GM21528 (cell line): ENCODE measurements around the gene IDUA.

Experiments
- ATAC-seq: cut with Tn5 transposase; IDR thresholded peaks from one replicate; pipeline ENCODE4 v1.9.1; 2021; ENCODE audit warnings: mild to moderate bottlenecking, moderate library complexity; ENCODE audit not compliant: unreplicated experiment, low FRiP score

IDUA gene

GRCh38 chr4:1027915-1028238 lies 41.0 kb downstream of the IDUA start:
- ATAC-seq = no peak

GRCh38 chr4:1028574-1029220 lies 41.9 kb downstream of the IDUA start:
- no peak for ATAC-seq

- ATAC-seq = no peak
Observed at GRCh38 chr4:1029529-1029928, 42.7 kb downstream of the IDUA start.

- no peak for ATAC-seq
Observed at GRCh38 chr4:1030031-1030430, 43.2 kb downstream of the IDUA start.

GRCh38 chr4:1030559-1030958 lies 43.7 kb downstream of the IDUA start:
- no peak for ATAC-seq

GRCh38 chr4:1031346-1031745 lies 44.5 kb downstream of the IDUA start:
- ATAC-seq = no peak

GRCh38 chr4:1031956-1032795 lies 45.3 kb downstream of the IDUA start:
- no peak for ATAC-seq

GRCh38 chr4:1032861-1033260 lies 46.0 kb downstream of the IDUA start:
- ATAC-seq = no peak

- no peak for ATAC-seq
Observed at GRCh38 chr4:1033840-1034551, 47.2 kb downstream of the IDUA start.

- no peak for ATAC-seq
Observed at GRCh38 chr4:1035510-1035909, 48.7 kb downstream of the IDUA start.

- no peak for ATAC-seq
Observed at GRCh38 chr4:1036095-1036494, 49.3 kb downstream of the IDUA start.

GRCh38 chr4:1036976-1037810 lies 50.3 kb downstream of the IDUA start:
- ATAC-seq = no peak

GRCh38 chr4:1038948-1039492 lies 52.2 kb downstream of the IDUA start:
- no peak for ATAC-seq

GRCh38 chr4:1039493-1040343 lies 52.9 kb downstream of the IDUA start:
- no peak for ATAC-seq

- no peak for ATAC-seq
Observed at GRCh38 chr4:1040344-1041146, 53.7 kb downstream of the IDUA start.

- ATAC-seq = no peak
Observed at GRCh38 chr4:1041147-1041935, 54.5 kb downstream of the IDUA start.

GRCh38 chr4:1041936-1042330 lies 55.1 kb downstream of the IDUA start:
- ATAC-seq = no peak
